ENCODE data around the gene SLITRK4.

The SLITRK4 gene, protein sequence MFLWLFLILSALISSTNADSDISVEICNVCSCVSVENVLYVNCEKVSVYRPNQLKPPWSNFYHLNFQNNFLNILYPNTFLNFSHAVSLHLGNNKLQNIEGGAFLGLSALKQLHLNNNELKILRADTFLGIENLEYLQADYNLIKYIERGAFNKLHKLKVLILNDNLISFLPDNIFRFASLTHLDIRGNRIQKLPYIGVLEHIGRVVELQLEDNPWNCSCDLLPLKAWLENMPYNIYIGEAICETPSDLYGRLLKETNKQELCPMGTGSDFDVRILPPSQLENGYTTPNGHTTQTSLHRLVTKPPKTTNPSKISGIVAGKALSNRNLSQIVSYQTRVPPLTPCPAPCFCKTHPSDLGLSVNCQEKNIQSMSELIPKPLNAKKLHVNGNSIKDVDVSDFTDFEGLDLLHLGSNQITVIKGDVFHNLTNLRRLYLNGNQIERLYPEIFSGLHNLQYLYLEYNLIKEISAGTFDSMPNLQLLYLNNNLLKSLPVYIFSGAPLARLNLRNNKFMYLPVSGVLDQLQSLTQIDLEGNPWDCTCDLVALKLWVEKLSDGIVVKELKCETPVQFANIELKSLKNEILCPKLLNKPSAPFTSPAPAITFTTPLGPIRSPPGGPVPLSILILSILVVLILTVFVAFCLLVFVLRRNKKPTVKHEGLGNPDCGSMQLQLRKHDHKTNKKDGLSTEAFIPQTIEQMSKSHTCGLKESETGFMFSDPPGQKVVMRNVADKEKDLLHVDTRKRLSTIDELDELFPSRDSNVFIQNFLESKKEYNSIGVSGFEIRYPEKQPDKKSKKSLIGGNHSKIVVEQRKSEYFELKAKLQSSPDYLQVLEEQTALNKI

GRCh38 chrX:143635915-143636314 is at the start of gene SLITRK4:
Gene SLITRK4, minus strand, starts transcription at chrX:143636101. Its CDS starts 4,993 bp downstream, at chrX:143631108.
- peak; percentile 34 for DNase-seq (ENCODE audit: low spot score)

DNA sequence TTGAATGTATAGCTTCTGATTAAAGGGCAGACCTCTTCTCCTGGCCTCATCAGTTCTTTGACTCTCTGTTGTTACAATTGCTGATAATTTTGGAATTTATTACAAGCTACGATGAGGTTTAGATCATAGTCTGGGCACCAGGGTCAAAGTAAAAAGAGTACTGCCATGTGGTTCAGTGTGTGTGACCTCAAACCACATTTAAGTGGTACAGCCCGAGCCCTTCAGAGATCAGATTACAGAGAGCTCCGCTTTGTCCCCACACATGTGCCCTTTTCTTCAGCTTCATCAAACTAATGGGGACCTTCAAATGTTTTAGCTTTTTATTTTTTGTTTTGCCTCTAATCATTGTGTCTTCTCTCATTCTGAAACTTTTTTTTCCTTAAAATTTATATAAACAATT is 47.6 kb upstream of the SLITRK4 start:
- no peak for DNase-seq (ENCODE audit: low spot score)

DNA sequence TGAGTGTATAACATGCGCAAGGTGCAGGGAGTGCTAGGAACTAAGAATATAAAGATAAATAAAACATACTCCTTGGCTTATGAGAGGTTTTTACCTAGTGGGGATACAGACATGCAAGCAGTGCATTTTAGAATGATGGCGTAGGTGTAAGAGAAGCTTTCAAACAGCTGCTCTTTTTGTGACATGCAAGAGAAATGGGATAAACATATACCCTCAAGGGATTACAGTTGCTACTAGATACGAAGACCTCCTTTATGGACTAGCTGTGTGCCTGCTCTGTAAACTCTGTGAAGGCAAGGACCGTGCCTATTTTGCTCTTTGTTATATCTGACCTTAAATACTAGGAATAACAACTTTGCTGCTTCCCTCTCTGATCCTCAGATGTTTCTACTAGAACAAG is 39.0 kb upstream of the SLITRK4 start:
- DNase-seq (ENCODE audit: low spot score) = no peak

DNA sequence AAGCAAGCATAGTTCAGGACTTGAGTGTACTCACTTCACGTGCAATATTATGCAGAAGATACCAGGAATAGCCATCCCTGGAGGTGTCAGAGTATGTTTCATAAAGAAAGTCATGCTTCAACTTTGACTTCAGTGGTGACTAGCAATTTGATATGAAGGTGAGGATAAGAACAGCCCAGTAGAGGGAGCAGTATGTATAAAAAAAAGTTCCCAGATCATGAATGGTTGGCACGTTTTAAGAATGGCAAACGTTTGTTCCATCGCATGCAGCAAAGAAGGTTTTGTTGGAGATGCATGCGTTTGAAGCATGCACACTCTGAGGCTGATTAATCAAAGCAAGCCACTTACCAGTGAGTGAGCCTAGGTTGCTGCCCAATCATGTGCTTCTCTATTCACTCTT is 33.5 kb upstream of the SLITRK4 start:
- DNase-seq (ENCODE audit: low spot score) = no peak

DNA sequence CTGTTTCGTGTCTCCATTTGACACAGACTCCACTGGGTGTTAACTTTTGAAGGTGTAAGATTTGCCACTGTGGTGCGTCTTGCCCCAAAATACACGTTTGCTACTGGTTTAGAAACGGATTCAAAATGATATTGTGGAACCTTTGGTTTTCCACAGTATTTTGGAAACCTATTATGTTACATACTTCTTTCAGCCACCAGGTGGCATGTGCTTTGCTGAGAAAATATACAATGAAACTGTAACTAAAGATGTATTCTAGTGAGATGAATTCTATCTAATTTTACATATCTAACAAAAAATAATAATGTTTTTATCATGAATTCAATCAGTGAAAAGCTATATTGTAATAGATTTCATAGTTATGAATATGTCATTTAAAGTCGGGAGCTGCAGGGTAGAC is 28.4 kb upstream of the SLITRK4 start:
- DNase-seq (ENCODE audit: low spot score) = no peak

DNA sequence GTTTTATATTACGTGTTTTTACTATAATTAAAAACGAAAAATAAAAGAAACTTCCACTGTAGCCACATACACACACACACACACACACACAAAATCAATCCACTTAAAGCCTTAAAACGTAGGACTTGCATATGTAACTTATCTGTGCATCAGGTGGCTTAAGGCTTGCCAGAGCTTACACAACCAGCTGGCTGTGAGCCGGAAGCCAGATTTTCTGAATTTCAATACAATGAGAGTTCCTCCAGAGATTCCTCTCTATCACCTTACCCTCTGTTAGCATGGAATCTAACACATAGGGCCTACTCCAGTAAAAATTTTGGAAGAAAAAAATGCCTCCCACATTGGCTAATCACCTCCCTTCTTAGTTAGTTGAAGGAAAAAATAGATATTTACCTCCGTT is 27.9 kb upstream of the SLITRK4 start:
- no peak for DNase-seq (ENCODE audit: low spot score)

DNA sequence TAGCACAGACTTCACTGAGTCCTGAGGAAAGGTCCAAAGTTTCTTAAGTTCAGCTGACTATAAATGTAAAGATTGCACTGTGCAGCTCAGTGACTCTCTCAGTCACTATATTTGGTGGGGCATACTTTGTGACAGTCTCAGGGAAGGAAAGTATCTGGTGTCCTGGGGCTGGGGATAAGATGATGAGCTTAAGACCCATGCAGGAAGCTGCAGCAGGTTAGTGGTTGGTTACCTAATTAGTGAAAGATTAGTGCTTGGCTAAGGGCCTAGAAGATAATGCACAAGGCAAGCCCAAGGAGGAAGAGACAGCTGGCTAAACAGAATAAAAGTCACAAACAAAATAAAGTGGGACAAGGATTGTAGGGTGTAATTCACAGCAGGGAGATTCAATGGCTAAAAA is 25.4 kb upstream of the SLITRK4 start:
- no peak for DNase-seq (ENCODE audit: low spot score)

DNA sequence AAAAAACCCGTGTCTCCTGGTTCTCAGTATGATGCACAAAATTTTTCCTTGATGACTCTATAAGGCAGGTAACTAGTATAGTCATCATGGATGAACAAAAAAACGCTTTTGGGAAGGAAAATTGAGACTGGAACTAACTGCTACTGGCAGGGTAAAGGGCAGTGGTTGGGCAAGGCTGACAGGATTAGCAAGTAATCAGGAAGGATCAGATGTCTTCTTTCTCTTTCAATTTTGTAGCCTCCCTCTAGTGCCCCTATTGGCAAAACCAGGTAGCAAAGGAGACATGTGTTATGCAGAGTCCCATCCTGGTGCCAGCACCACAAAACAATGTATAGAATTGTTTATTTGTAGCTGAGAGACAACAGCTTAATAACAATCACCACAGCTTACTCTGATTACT is 12.8 kb upstream of the SLITRK4 start:
- no peak for DNase-seq (ENCODE audit: low spot score)

DNA sequence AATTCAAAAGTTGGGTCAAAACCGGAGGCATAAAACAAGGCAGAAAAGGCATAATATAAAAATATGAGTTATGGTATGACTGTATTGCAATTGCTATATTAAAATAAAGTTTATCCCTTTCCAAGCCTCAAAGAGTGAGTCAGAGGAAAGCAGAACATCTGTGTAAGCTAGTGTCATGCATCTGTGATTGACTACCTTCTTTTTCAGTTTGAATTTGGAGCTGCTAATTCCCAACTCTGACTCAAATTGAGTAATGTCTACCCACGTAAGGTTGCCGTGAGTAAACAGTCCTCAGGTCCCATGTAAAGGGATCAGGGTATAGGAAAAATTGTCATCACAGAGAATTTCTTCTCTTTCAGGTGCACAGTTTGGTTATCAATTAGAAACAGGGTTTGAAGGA is 6.5 kb upstream of the SLITRK4 start:
- DNase-seq (ENCODE audit: low spot score) = no peak

DNA sequence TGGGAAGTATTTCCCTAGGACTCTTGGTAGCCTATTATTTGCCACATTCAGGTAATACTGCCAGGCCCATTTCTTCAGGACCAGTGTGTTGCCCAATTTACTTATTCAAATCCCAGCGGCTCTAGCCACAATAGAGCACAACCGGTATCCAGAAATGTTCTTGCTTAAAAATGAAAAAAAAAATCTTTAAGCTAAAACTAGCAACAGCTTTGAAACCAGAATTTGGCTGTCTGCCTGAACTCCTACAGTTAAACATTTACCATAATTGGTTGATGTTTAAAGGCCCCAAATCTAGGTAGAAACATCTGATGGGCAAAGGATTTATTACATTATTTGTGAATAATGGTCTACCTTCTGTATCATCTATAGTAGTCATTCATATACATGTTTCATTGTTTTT is 930 bp upstream of the SLITRK4 start:
- no peak for DNase-seq (ENCODE audit: low spot score)

- DNase-seq (ENCODE audit: low spot score) = peak; percentile 27
Observed at GRCh38 chrX:143634663-143635455, 1.0 kb downstream of the SLITRK4 start.

- no peak for DNase-seq (ENCODE audit: low spot score)
Observed at GRCh38 chrX:143634309-143634662, 1.6 kb downstream of the SLITRK4 start.

- no peak for DNase-seq (ENCODE audit: low spot score)
Observed at GRCh38 chrX:143633461-143634308, 2.2 kb downstream of the SLITRK4 start.

DNA sequence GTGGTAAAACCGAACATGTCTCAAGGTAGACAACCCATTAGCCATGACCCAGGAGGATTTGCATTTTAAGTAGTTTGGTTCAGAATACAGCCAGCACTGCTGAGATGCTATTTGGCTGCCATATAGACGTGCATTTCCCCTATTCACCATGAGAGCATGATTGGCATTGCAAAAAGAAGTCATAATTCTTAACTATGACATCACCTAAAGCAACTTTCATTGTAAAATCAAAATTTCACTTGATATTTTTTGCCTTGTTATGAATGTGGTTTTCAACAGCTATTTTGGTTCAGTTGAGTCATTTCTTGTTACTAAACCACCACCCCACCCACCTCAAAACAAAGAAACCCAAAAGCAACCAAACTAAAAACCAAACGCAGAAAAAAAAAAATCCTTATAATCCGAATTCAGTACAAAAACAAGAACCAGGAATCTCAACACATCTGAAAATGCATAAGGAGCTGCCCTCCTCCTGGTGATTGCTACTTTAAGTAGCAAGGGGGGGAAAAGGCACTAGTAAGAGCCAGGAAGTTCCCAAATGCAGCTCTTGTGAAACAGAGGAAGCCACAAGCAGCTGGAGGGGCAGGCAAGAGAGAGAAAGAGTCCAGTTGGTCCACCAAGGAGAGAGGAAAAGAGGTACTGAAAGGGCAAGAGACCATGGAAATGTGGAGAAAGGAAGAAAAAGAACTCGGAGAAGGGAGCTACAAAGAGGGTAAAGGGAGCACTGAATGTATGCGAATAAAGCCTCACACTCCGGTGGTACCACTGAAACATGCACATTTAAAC is 3.1 kb downstream of the SLITRK4 start:
- DNase-seq (ENCODE audit: low spot score) = no peak

DNA sequence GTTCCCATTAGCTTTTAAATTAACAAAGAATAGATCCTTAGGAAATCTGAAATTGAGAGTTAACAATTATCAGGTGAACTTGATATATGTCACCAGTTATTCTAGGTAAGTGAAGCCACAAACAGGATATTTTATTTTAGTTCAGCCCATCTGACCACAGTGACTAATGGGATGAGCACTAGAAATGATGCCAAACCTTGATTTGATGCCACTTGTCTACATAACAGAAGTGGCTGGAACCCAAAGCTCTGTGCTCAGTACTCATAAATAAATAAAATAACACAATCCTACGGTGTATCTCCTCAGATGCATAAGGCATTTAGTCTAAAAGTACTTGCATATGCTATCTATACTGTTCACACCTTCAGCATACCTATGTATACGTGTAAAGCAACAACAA is 12.2 kb downstream of the SLITRK4 start:
- DNase-seq (ENCODE audit: low spot score) = no peak

DNA sequence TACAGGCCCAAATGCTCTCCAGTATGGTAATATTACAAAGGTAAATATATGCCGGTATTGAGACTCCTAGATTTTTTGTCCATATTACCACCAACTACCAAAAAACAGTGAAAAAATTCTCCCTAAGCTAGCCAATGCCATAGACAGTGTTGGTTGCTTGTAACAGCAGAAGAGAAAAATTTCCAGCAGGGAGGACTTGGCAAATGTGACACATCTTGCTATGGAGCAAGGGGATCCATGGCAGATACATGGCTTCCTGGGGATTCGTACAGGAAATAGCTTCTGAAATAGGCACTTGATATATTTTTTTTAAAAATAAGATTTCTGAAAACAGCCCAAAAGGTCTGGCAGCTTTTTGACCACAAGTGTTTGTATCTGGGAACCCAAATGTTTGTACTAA is 14.6 kb downstream of the SLITRK4 start:
- no peak for DNase-seq (ENCODE audit: low spot score)

- no peak for DNase-seq (ENCODE audit: low spot score)
Observed at GRCh38 chrX:143615851-143616250, 20.1 kb downstream of the SLITRK4 start.

DNA sequence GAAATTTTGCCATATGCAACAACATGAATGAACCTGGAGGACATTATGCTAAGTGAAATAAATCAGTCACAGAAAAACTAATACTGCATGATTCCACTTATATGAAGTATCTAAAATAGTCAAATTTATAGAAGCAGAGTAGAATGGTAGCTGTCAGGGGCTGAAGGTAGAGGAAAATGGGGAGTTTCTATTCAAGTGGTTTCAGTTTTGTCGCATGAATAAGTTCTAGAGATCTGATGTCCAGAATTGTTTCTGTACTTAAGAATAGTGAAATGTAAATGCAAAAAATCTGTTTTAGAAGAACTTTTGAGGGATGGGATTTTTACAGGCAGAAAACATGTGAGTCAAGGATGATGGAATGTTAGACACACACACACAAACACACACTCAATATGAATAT is 34.1 kb downstream of the SLITRK4 start:
- DNase-seq (ENCODE audit: low spot score) = no peak

- DNase-seq (ENCODE audit: low spot score) = no peak
Observed at GRCh38 chrX:143581240-143581639, 54.7 kb downstream of the SLITRK4 start.

DNA sequence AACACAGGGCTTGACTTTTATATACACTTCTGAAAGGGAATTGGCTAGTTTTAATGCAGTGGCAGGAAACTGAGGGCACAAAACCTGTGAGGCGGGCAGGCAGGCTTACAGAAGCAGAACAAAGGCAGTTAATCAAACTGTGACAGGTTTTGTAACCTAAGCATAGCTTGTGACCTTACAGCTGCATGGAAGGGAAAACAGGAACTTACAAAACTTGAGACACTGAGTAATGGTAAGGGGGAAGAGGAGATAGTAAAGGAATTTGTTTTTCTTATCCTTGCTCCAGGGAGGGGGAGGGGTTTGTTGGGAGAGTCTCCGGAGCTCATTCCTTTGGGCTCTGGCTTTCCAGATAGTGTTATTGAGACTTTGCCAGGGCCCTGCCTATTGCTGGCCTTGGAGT is 55.6 kb downstream of the SLITRK4 start:
- no peak for DNase-seq (ENCODE audit: low spot score)
